Glomerular visceral epithelial cell (primary cell): Measurements from ENCODE around the gene GRIK1.

ENCODE experiments used
- DNase-seq: peaks from one replicate; pipeline ENCODE4 v3.0.0-alpha.2; 2016; ENCODE audit errors: extremely low spot score

GRIK1 gene

DNA sequence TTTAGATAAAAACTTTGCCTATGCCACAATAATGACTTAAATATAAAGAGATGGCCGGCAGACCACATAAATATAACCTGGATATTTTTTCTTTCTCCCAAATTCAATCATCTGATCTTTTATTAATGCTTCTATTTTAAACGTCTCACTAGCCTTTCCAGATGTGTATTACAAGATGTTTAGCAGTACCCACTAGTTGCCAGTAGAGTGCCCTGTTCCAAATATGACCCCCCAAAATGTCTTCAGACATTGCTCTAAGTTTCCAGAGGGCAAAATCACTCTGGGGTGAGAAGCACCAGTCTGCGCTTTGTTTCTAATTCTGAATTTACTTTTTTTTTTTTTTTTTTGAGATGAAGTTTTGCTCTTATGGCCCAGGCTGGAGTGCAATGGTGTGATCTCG lies 268.1 kb downstream of the GRIK1 start:
- DNase-seq, result no peak

DNA sequence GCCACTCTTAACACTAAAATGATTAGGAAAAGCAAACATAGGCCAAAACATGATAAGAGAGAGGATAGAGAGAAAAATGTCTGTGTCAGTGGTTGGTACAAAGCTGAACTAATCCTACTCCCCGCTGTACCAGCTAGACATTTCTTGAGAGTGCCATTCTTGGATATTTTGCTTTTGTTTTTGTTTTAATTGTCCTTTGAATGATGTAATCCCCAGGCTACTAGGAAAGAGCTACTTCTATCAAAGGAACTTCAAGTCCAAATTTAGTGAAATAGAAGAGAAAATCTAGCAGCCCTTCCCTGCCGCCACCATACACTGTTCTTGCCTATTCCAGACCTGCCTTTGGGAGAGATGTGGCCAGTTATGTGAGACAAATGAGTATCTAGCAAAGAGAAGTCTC lies 269.6 kb downstream of the GRIK1 start:
- DNase-seq, result no peak

- DNase-seq, result no peak
Observed at GRCh38 chr21:29669416-29669815, 270.4 kb downstream of the GRIK1 start.

GRCh38 chr21:29667651-29668050 lies 272.1 kb downstream of the GRIK1 start:
- no peak for DNase-seq

GRCh38 chr21:29664615-29665014 lies 275.2 kb downstream of the GRIK1 start:
- no peak for DNase-seq

DNA sequence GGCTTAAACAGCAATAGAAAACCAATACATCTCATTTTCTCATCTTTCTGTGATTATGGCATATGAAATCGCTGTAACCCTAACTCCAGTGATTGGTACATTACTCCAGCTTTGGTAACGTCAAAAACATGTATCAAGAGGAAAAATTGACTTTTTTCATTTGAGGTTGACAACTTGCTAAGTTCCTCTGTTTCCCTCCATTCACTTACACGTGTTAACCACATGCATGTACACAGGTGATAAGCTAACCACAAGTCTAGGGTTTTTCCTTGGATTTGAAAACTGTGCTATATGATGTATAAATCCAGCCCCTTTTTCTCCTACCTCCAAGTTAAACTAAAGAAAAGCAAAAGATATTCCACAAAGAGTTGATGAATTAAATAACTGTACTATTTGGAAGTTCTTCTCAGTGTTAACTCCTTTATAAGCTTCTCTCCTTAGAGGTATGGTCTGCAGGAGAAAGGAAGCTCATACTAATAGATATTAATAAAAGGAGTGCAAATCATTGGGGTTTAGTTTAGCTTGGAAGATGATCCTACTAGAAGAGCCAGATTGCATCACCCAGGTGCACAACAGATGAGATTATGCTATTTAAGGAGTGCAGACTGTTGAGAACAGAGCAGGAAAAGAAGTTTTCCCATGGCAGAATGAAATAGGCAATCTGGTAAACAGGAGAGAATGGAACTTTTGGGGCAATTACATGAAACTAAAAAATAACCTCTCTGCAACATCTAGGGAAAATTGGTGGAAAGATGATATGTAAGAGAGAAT lies 277.9 kb downstream of the GRIK1 start:
- no peak for DNase-seq

DNA sequence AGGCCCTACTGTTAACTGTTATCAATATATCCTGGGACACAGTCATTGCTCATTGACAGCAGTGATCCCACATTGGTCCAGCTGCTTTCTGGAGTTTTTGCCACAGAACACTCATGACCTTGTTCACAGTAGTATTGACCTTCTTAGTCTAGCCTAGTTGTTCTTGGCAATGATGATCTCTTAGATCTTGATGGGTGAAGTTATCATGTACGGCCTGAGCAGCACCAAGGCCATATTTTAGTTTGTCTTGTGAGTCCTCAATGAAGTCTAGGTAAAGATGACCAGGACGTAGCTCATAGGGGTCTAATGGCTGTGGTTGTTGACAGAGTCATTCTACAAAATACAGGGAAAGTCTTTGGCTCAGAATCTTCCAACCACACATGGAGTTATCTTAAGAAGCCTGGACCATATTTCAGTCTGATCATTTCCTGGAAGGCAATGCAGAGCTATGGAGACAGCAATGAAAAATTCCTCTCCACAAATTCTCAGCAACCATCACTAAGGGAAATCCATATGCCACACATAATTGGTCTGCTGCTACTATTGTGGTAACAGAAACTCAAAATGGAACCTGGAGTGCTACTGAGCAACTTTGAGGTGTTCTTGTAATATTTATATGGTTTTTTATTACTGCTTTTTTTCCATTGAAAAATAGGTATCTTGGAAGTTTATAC lies 279.6 kb downstream of the GRIK1 start:
- DNase-seq, result no peak

DNA sequence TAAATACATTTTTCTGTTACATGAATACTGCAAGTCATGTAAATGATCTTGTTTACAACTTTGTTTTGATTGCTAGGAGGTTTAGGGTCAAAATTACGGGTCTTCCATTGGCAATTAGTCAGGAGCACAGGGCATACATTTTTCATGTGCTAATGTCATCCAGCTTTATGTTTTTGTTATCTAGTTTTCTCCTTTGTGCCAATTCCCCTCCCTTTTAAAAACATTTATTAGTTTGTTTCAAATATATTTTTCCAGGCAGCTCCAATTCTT lies 280.9 kb downstream of the GRIK1 start:
- no peak for DNase-seq

GRCh38 chr21:29658177-29658933 lies 281.4 kb downstream of the GRIK1 start:
- no peak for DNase-seq

GRCh38 chr21:29657240-29657989 lies 282.4 kb downstream of the GRIK1 start:
- no peak for DNase-seq

- peak; percentile 70 for DNase-seq
Observed at GRCh38 chr21:29656504-29657239, 283.1 kb downstream of the GRIK1 start.

GRCh38 chr21:29655577-29655976 lies 284.2 kb downstream of the GRIK1 start:
- DNase-seq, result no peak

DNA sequence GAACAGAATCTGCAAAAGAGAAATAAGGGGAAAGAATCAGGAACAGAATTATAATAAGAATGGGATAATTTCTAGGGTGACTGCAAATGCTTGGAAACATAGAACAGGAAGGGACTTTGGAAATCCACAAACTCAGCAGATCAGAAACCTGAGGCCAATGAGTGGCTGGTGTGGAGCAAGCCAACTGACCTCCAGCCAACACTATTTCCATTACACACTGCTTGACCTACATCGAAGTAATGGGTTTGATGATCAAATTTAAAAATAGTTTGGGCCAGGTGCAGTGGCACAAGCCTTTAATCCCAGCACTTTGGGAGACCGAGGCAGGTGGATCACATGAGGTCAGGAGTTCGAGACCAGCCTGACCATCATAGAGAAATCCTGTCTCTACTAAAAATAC lies 284.9 kb downstream of the GRIK1 start:
- DNase-seq, result no peak

GRCh38 chr21:29654203-29654602 lies 285.6 kb downstream of the GRIK1 start:
- no peak for DNase-seq

GRCh38 chr21:29650523-29651022 lies 289.2 kb downstream of the GRIK1 start:
- no peak for DNase-seq

DNA sequence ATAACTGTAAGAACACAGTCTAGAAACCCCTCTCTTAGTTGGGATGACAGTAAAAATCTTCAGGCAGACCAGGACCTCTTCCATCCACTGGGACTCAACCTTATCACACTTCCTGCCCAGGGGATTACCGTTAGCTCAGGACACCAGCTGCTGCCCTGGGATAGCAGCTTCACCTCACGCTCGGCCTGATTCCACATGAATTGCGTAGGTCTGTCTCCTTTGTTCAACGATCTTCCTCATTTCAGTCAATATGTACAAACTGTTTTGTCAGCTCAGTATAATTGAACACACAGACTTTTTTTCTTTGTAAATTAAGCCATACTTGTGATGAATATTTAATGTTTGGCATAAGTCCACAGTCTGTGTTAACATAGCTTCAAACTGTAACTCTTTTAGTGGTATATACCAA lies 290.4 kb downstream of the GRIK1 start:
- no peak for DNase-seq

DNA sequence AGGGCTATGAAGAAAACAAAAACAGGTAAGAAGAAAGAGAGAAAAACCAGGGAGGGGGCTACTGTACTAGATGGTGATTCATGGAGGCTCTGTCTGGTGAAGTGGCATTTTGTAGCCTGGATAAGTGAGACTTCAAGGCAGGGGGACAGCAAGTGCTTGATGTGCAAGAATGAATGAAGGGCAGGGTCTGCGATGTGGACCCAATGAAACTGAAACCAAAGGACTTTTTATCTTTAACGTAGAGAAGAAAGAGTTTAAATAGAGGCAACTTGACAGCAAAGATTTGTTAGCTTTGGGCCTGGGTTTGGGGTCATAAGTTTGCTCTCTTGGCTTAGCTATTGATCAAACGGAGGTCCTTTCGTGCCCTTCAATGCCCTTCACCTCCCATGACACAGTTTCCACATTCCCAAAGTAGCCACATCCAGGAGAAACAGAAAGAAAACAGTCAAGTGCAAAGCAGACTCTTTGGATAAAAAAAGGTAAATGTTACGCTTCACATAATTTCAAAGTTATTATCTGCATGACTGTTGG lies 291.0 kb downstream of the GRIK1 start:
- no peak for DNase-seq

- DNase-seq, result no peak
Observed at GRCh38 chr21:29647353-29647781, 292.4 kb downstream of the GRIK1 start.

- DNase-seq, result peak; percentile 79
Observed at GRCh38 chr21:29645666-29646553, 293.9 kb downstream of the GRIK1 start.

DNA sequence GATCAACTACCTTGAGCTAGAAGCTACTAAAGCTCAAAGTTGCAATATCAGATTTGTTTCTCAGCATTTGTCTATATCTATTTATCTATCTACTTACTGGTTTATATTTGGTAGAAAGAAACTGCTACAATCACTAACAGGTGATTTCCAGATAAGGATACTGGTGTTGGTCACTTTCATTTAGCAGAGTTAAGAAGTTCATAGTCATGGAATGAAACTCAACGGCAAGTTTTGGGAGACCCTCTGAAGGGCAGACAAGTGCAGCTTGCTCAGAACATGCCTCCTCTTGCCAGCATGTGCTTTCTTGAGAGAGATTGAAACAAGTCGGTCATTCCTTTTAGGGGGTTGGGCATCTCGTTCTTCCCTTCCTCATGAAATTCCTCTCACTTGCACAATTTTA lies 296.5 kb downstream of the GRIK1 start:
- no peak for DNase-seq
